Mesothelial cell of epicardium (in vitro differentiated cells): ENCODE results near the gene NKTR. TPM values are rescaled to one million over a fixed set of nuclear protein-coding genes. Genes with fewer than 3 reads are reported as not detected.

Experiments
- DNase-seq, 2 experiments: peaks; one replicate each; pipeline ENCODE4 v3.0.0; 2021; ENCODE audit warnings: low spot score in 2 of 2; ENCODE audit not compliant: unreplicated experiment in 2 of 2
- H3K27ac Mint-ChIP-seq: 2 replicates; pipeline ENCODE4 v1.8.0; 2021; ENCODE audit warnings: mixed read lengths
- H3K27me3 Mint-ChIP-seq: 2 replicates; pipeline ENCODE4 v1.8.0; 2021; ENCODE audit warnings: low read depth, mixed read lengths
- H3K36me3 Mint-ChIP-seq: 2 replicates; pipeline ENCODE4 v1.8.0; 2021; ENCODE audit warnings: mixed read lengths
- H3K4me1 Mint-ChIP-seq: 2 replicates; pipeline ENCODE4 v1.8.0; 2021; ENCODE audit warnings: mixed read lengths
- H3K4me3 Mint-ChIP-seq: 2 replicates; pipeline ENCODE4 v1.8.0; 2021; ENCODE audit warnings: mild to moderate bottlenecking, moderate library complexity, mixed read lengths
- H3K9me3 Mint-ChIP-seq: 2 replicates; pipeline ENCODE4 v1.8.0; 2021; ENCODE audit warnings: mixed read lengths
- total RNA-seq: library from RNA; stranded (reverse); gene quantifications from 3 replicates; pipeline ENCODE4 v1.2.1, GENCODE V29; 2021
- TF ChIP-seq, protein P1 (sequence below): fragments of 200-600 bp; sonication (generic); IDR thresholded peaks from one replicate; pipeline ENCODE4 v1.5.0; 2021; ENCODE audit warnings: antibody characterized with exemption; ENCODE audit not compliant: unreplicated experiment

NKTR gene
- total RNA-seq, 1 donor from 2014 or later, result 201 TPM

DNA sequence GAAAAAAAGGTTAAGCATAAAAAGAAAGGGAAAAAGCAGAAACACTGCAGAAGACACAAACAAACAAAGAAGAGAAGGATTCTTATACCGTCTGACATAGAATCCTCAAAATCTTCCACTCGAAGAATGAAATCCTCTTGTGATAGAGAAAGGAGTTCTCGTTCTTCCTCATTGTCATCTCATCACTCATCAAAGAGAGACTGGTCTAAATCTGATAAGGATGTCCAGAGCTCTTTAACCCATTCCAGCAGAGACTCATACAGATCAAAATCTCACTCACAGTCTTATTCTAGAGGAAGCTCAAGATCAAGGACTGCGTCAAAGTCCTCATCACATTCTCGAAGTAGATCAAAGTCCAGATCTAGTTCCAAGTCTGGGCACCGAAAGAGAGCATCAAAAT is 36.5 kb downstream of the NKTR start:
- Mint-ChIP-seq H3K36me3 (peaks cover 28% of the 10 kb centered on the region), H3K4me3 (no peak overlapping the region), H3K27ac (no peak overlapping the region), H3K9me3 (no peaks in the 10 kb centered on the region), H3K4me1 (no peaks in the 10 kb centered on the region), H3K27me3 (no peaks in the 10 kb centered on the region)
- no peak for DNase-seq
- TF ChIP-seq, protein P1, sequence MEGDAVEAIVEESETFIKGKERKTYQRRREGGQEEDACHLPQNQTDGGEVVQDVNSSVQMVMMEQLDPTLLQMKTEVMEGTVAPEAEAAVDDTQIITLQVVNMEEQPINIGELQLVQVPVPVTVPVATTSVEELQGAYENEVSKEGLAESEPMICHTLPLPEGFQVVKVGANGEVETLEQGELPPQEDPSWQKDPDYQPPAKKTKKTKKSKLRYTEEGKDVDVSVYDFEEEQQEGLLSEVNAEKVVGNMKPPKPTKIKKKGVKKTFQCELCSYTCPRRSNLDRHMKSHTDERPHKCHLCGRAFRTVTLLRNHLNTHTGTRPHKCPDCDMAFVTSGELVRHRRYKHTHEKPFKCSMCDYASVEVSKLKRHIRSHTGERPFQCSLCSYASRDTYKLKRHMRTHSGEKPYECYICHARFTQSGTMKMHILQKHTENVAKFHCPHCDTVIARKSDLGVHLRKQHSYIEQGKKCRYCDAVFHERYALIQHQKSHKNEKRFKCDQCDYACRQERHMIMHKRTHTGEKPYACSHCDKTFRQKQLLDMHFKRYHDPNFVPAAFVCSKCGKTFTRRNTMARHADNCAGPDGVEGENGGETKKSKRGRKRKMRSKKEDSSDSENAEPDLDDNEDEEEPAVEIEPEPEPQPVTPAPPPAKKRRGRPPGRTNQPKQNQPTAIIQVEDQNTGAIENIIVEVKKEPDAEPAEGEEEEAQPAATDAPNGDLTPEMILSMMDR, result no peak

DNA sequence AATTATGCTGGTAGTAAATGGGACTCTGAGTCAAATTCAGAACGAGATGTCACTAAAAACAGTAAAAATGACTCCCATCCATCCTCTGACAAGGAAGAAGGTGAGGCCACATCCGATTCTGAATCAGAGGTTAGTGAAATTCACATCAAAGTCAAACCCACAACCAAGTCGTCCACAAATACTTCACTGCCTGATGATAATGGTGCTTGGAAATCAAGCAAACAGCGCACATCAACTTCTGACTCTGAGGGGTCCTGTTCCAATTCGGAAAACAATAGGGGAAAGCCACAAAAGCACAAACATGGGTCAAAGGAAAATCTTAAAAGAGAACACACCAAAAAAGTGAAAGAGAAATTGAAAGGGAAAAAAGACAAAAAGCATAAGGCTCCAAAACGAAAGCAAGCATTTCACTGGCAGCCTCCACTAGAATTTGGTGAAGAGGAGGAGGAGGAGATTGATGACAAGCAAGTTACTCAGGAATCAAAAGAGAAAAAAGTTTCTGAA is 37.9 kb downstream of the NKTR start:
- TF ChIP-seq, protein P1, result no peak
- Mint-ChIP-seq H3K27me3 (no peaks in the 10 kb centered on the region), H3K36me3 (peaks cover 41% of the 10 kb centered on the region), H3K27ac (no peak overlapping the region), H3K4me1 (no peaks in the 10 kb centered on the region), H3K9me3 (no peaks in the 10 kb centered on the region), H3K4me3 (no peak overlapping the region)
- no peak for DNase-seq

DNA sequence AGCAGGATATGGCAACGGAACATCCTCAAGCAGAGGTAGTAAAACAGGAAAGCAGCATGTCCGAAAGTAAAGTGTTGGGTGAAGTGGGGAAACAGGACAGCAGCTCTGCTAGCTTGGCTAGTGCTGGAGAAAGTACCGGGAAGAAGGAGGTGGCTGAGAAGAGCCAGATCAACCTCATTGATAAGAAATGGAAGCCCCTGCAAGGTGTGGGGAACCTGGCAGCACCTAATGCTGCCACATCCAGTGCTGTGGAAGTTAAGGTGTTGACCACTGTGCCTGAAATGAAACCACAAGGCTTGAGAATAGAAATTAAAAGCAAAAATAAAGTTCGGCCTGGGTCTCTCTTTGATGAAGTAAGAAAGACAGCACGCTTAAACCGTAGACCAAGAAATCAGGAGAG is 38.7 kb downstream of the NKTR start:
- no peak overlapping the region for H3K27ac Mint-ChIP-seq
- peaks cover 38% of the 10 kb centered on the region for H3K36me3 Mint-ChIP-seq
- no peaks in the 10 kb centered on the region for H3K27me3 Mint-ChIP-seq
- no peak overlapping the region for H3K4me3 Mint-ChIP-seq
- TF ChIP-seq, protein P1, result no peak
- no peak for DNase-seq
- H3K4me1 Mint-ChIP-seq, result no peaks in the 10 kb centered on the region
- H3K9me3 Mint-ChIP-seq, result no peaks in the 10 kb centered on the region

DNA sequence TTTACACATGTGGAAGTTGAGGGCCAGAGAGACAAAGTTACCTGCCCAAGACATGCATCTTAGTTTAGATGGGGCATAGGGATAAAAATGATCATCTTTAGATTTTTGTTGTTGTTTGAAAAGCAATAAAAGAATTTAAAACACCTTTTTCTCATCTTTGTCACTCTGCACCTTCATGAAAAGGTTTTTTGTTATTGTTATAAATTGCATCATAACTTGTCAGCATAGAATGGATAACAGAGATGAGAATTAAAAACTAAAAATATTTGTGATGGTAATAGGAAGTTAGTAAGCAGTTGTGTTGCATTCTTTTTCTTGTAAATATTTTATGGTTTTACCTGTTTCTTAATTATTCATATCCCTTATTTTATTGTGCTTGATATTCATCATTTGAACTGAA is 39.6 kb downstream of the NKTR start:
- no peaks in the 10 kb centered on the region for H3K4me1 Mint-ChIP-seq
- no peak overlapping the region for H3K27ac Mint-ChIP-seq

GRCh38 chr3:42640771-42641370 is 40.4 kb downstream of the NKTR start:
- no peaks in the 10 kb centered on the region for H3K4me1 Mint-ChIP-seq
- H3K27me3 Mint-ChIP-seq, result no peaks in the 10 kb centered on the region
- H3K36me3 Mint-ChIP-seq, result peaks cover 43% of the 10 kb centered on the region
- H3K4me3 Mint-ChIP-seq, result no peak overlapping the region
- DNase-seq, result no peak
- H3K27ac Mint-ChIP-seq, result no peak overlapping the region
- TF ChIP-seq, protein P1, result no peak
- no peaks in the 10 kb centered on the region for H3K9me3 Mint-ChIP-seq

More for the DNA sequence above, 39.6 kb downstream of the NKTR start:
- DNase-seq, result no peak
- H3K9me3 Mint-ChIP-seq, result no peaks in the 10 kb centered on the region
- H3K4me3 Mint-ChIP-seq, result no peak overlapping the region
- TF ChIP-seq, protein P1, result no peak
- peaks cover 44% of the 10 kb centered on the region for H3K36me3 Mint-ChIP-seq
- no peaks in the 10 kb centered on the region for H3K27me3 Mint-ChIP-seq
